ENCODE results near the gene DRC3. TPM values are rescaled to one million over a fixed set of nuclear protein-coding genes. Genes with fewer than 3 reads are reported as not detected.

Gene DRC3
- total RNA-seq, 1 donor from 2014 or later = 13.4 TPM

- ATAC-seq (no peak), DNase-seq (no peak)
- no peaks in the 10 kb centered on the region for H3K4me1 ChIP-seq
- no peak for TF ChIP-seq CTCF (IDR thresholded peaks at IDR 0.05)
- intact Hi-C loops (cut with DNase I) = no loop called here
- no peak overlapping the region for H3K27ac ChIP-seq
- peaks cover 57% of the 10 kb centered on the region for H3K36me3 ChIP-seq
- no peaks in the 10 kb centered on the region for H3K9me3 ChIP-seq
- no peak overlapping the region for H3K4me3 ChIP-seq
- H3K27me3 ChIP-seq (ENCODE audit: low read depth) = no peaks in the 10 kb centered on the region
Measured at GRCh38 chr17:18019838-18020154, 47.1 kb downstream of the DRC3 start.

- Histone ChIP-seq H3K4me3 (no peak overlapping the region), H3K4me1 (no peaks in the 10 kb centered on the region), H3K36me3 (peaks cover 49% of the 10 kb centered on the region), H3K9me3 (no peaks in the 10 kb centered on the region), H3K27ac (no peak overlapping the region), H3K27me3 (ENCODE audit: low read depth) (no peaks in the 10 kb centered on the region)
- ATAC-seq (no peak), DNase-seq (no peak)
- intact Hi-C loops (cut with DNase I) = no loop called here
- TF ChIP-seq CTCF (IDR thresholded peaks at IDR 0.05) = no peak
Measured at GRCh38 chr17:18020971-18021370, 48.3 kb downstream of the DRC3 start.

GRCh38 chr17:18021372-18021771 is 48.7 kb downstream of the DRC3 start:
- intact Hi-C loops (cut with DNase I) = no loop called here
- ATAC-seq = no peak
- no peak for TF ChIP-seq CTCF (IDR thresholded peaks at IDR 0.05)
- H3K4me3 ChIP-seq = no peak overlapping the region
- H3K4me1 ChIP-seq = peaks cover 3% of the 10 kb centered on the region
- no peaks in the 10 kb centered on the region for H3K27me3 ChIP-seq (ENCODE audit: low read depth)
- no peaks in the 10 kb centered on the region for H3K9me3 ChIP-seq
- no peak overlapping the region for H3K27ac ChIP-seq
- peaks cover 50% of the 10 kb centered on the region for H3K36me3 ChIP-seq
- DNase-seq = no peak

- TF ChIP-seq CTCF (IDR thresholded peaks at IDR 0.05) = no peak
- Histone ChIP-seq H3K4me3 (no peak overlapping the region), H3K36me3 (peaks cover 43% of the 10 kb centered on the region), H3K27me3 (ENCODE audit: low read depth) (no peaks in the 10 kb centered on the region), H3K4me1 (peaks cover 6% of the 10 kb centered on the region), H3K27ac (no peak overlapping the region), H3K9me3 (no peaks in the 10 kb centered on the region)
- ATAC-seq (peak in 1 of 2 donors; percentile 33), DNase-seq (no peak)
- intact Hi-C loops (cut with DNase I) = no loop called here
Measured at GRCh38 chr17:18025241-18025944, 52.7 kb downstream of the DRC3 start.

GRCh38 chr17:18025945-18026776 is 53.5 kb downstream of the DRC3 start:
- DNase-seq (no peak), ATAC-seq (peak; percentile 42 to 61)
- Histone ChIP-seq H3K4me1 (peaks cover 6% of the 10 kb centered on the region), H3K27me3 (ENCODE audit: low read depth) (no peaks in the 10 kb centered on the region), H3K4me3 (no peak overlapping the region), H3K27ac (no peak overlapping the region), H3K9me3 (no peaks in the 10 kb centered on the region), H3K36me3 (peaks cover 35% of the 10 kb centered on the region)
- intact Hi-C loops (cut with DNase I) = no loop called here
- TF ChIP-seq CTCF (IDR thresholded peaks at IDR 0.05) = no peak

All from lower lobe of right lung (tissue), 2 donors.